Endothelial cell of umbilical vein (primary cell): ENCODE results near the gene WDR41. TPM values are rescaled to one million over a fixed set of nuclear protein-coding genes. Genes with fewer than 3 reads are reported as not detected.

Source experiments
- BruUV-seq: library from RNA; stranded (reverse); fragments of 400-500 nt; replicated peaks from 2 replicates; lab custom pipeline; 2021; lab: Mats Ljungman, UMichigan
- CTCF ChIA-PET: fragments of 300-600, 350-600 bp; sonication (Branson Sonifier 250); formaldehyde crosslinking; loops from one replicate; lab custom pipeline; 2021; ENCODE audit warnings: antibody characterized with exemption, inconsistent platforms; lab: Charles Lee
- POLR2A ChIA-PET: fragments of 300-600, 350-600 bp; sonication (Branson Sonifier 250); formaldehyde crosslinking; loops from one replicate; lab custom pipeline; 2021; ENCODE audit warnings: antibody characterized with exemption, inconsistent platforms; lab: Charles Lee
- DNase-seq: peaks from one replicate; pipeline ENCODE4 v3.0.0-alpha.2; 2011; ENCODE audit warnings: low read depth, low spot score
- FAIRE-seq: peaks from 2 replicates; lab custom pipeline; 2011; peaks lifted over from hg19 to GRCh38; lab: Jason Lieb, UNC
- H2AFZ ChIP-seq: 2 replicates; pipeline ENCODE4 v1.6.0; 2012; ENCODE audit warnings: low read depth, low read length, control low read depth, inconsistent platforms
- H3K27ac ChIP-seq: 2 replicates; pipeline ENCODE4 v1.5.1; 2011; ENCODE audit warnings: low read depth, mild to moderate bottlenecking, control low read depth, low read length, moderate library complexity; ENCODE audit not compliant: insufficient read depth
- H3K27me3 ChIP-seq, 2 experiments: 2 replicates each; pipeline versions ENCODE4 v1.6.0 to v1.6.1; 2011; ENCODE audit warnings: low read length in 2 of 2, mixed read lengths in 1 of 2; ENCODE audit not compliant: control insufficient read depth in 2 of 2, insufficient read depth in 2 of 2
- H3K36me3 ChIP-seq, 2 experiments: 2 replicates in 1 of 2; 3 replicates in 1 of 2; pipeline ENCODE4 v1.5.1; 2011; ENCODE audit warnings: low read length in 2 of 2, mild to moderate bottlenecking in 1 of 2, moderate library complexity in 1 of 2; ENCODE audit not compliant: control insufficient read depth in 2 of 2, insufficient read depth in 2 of 2; ENCODE audit errors: extremely low read depth in 1 of 2
- H3K4me1 ChIP-seq: 3 replicates; pipeline ENCODE4 v1.5.1; 2011; ENCODE audit warnings: mild to moderate bottlenecking, low read length; ENCODE audit not compliant: control insufficient read depth, insufficient read depth; ENCODE audit errors: extremely low read depth
- H3K4me2 ChIP-seq: 2 replicates; pipeline ENCODE4 v1.6.1; 2011; ENCODE audit warnings: low read length, control low read depth, mixed read lengths; ENCODE audit not compliant: insufficient read depth
- H3K4me3 ChIP-seq, 3 experiments: fragments of 200-600 bp in 1 of 3; sonication (generic), shearing (Covaris generic) in 1 of 3; replicated peaks in 1 of 3; 2 replicates each; pipeline ENCODE4 v1.5.1; 2011 to 2016; ENCODE audit warnings: control low read depth in 3 of 3, low read length in 3 of 3, mild to moderate bottlenecking in 2 of 3, inconsistent platforms in 1 of 3, low read depth in 1 of 3, moderate library complexity in 1 of 3; ENCODE audit not compliant: insufficient read depth in 1 of 3
- H3K79me2 ChIP-seq: 2 replicates; pipeline ENCODE4 v1.6.0; 2012; ENCODE audit warnings: low read length, inconsistent platforms; ENCODE audit not compliant: control insufficient read depth, insufficient read depth
- H3K9ac ChIP-seq: replicated peaks from 2 replicates; pipeline ENCODE3; 2011; ENCODE audit warnings: low read length, control low read depth; ENCODE audit not compliant: insufficient read depth; ENCODE audit errors: extremely low read depth
- H3K9me1 ChIP-seq: replicated peaks from 3 replicates; pipeline ENCODE4 v1.6.0; 2011; ENCODE audit warnings: mild to moderate bottlenecking, low read length; ENCODE audit not compliant: control insufficient read depth, insufficient read depth; ENCODE audit errors: extremely low read depth
- H3K9me3 ChIP-seq: replicated peaks from 2 replicates; pipeline ENCODE4 v1.5.1; 2012; ENCODE audit warnings: low read length, inconsistent platforms; ENCODE audit not compliant: control insufficient read depth, insufficient read depth
- H4K20me1 ChIP-seq: replicated peaks from 2 replicates; pipeline ENCODE3; 2011; ENCODE audit warnings: mild to moderate bottlenecking, low read length; ENCODE audit not compliant: control insufficient read depth, insufficient read depth; ENCODE audit errors: extremely low read depth
- EZH2 ChIP-seq: IDR thresholded peaks from 2 replicates; pipeline ENCODE4 v1.6.1; 2012; ENCODE audit warnings: borderline replicate concordance, low read depth, mild to moderate bottlenecking, moderate library complexity, low read length, inconsistent platforms; ENCODE audit not compliant: severe bottlenecking
- FOS ChIP-seq: IDR thresholded peaks from 2 replicates; pipeline ENCODE4 v1.6.1; 2011; ENCODE audit warnings: mild to moderate bottlenecking, low read length, moderate library complexity, borderline replicate concordance; ENCODE audit not compliant: insufficient read depth
- GATA2 ChIP-seq: IDR thresholded peaks from 2 replicates; pipeline ENCODE4 v1.7.0; 2011; ENCODE audit warnings: low read depth, mild to moderate bottlenecking, moderate library complexity, mixed read lengths, low read length; ENCODE audit not compliant: insufficient read length, insufficient read depth
- JUN ChIP-seq: IDR thresholded peaks from 2 replicates; pipeline ENCODE4 v1.6.1; 2011; ENCODE audit warnings: borderline replicate concordance, low read depth; ENCODE audit not compliant: insufficient read length, insufficient read depth
- MYC ChIP-seq: IDR thresholded peaks from one replicate; pipeline ENCODE4 v1.6.1; 2011; ENCODE audit warnings: mild to moderate bottlenecking, low read depth, low read length
- POLR2A ChIP-seq: IDR thresholded peaks from 2 replicates; pipeline ENCODE4 v1.6.1; 2012; ENCODE audit warnings: low read depth, mild to moderate bottlenecking, control low read depth, low read length
- POLR2AphosphoS5 ChIP-seq: IDR thresholded peaks from 2 replicates; pipeline ENCODE4 v1.6.1; 2012; ENCODE audit warnings: low read depth, mild to moderate bottlenecking, control low read depth, low read length, moderate library complexity; ENCODE audit not compliant: insufficient read depth
- dilution Hi-C: fragments of 300-500 bp; cut with MboI; formaldehyde crosslinking; loops from one replicate; pipeline ENCODE4 v1.15.0; 2019; ENCODE audit warnings: low sequenced_read_pairs; ENCODE audit not compliant: extremely low pct_ligation_motif_present
- intact Hi-C: fragments of 100-400 bp; cut with micrococcal nuclease; formaldehyde crosslinking; loops from one replicate; pipeline ENCODE4 v1.10.0; 2022
- polyA plus RNA-seq, 4 experiments: library from polyadenylated mRNA; depleted of rRNA in 3 of 4; stranded (reverse) in 3 of 4; unstranded in 1 of 4; fragments of >200 nt; gene quantifications; 2 replicates each; pipeline versions ENCODE4 v1.2.1 to v1.2.3, GENCODE V29; 2011 to 2012; ENCODE audit warnings: missing spikeins in 1 of 4
- total RNA-seq: library from RNA; stranded (reverse); gene quantifications from 2 replicates; pipeline ENCODE4 v1.2.3, GENCODE V29; 2021
- TF ChIP-seq, protein P1 (sequence below), 2 donors: IDR thresholded peaks; 1 replicate in 1 of 2; 2 replicates in 1 of 2; pipeline ENCODE4 v1.5.1; 2011; ENCODE audit warnings: low read length in 2 of 2, mild to moderate bottlenecking in 2 of 2, moderate library complexity in 2 of 2, control low read depth in 1 of 2, inconsistent platforms in 1 of 2, low read depth in 1 of 2; ENCODE audit not compliant: insufficient read depth in 1 of 2; ENCODE audit errors: extremely low read depth in 1 of 2
- TF ChIP-seq, protein P2 (sequence below): IDR thresholded peaks from 2 replicates; pipeline ENCODE4 v1.6.1; 2011; ENCODE audit not compliant: insufficient read depth, insufficient read length

WDR41 gene
- total and polyA plus RNA-seq, 2 donors (not counting 3 experiments of a cell fraction or from before 2014, with no cell fraction given): 10.2 to 33.6 TPM

- Histone ChIP-seq H3K4me3 (no peak overlapping the region), H3K79me2 (no peaks in the 10 kb centered on the region), H2AFZ (no peak overlapping the region), H3K9me3 (no peaks in the 10 kb centered on the region), H3K9me1 (no peaks in the 10 kb centered on the region), H3K36me3 (no peaks in the 10 kb centered on the region), H3K27me3 (peaks cover 12 to 25% of the 10 kb centered on the region in 2 experiments), H3K4me2 (no peak overlapping the region), H3K4me1 (no peaks in the 10 kb centered on the region), H4K20me1 (no peaks in the 10 kb centered on the region), H3K9ac (no peak overlapping the region), H3K27ac (no peak overlapping the region)
- DNase-seq: no peak
- BruUV-seq: no TSS peak
- dilution Hi-C loops: no loop called here
- CTCF ChIA-PET: no interaction called here
- POLR2A ChIA-PET: no interaction called here
- FAIRE-seq: no peak
- TF ChIP-seq POLR2A (no peak), GATA2 (no peak), JUN (no peak)
- TF ChIP-seq, protein P1, sequence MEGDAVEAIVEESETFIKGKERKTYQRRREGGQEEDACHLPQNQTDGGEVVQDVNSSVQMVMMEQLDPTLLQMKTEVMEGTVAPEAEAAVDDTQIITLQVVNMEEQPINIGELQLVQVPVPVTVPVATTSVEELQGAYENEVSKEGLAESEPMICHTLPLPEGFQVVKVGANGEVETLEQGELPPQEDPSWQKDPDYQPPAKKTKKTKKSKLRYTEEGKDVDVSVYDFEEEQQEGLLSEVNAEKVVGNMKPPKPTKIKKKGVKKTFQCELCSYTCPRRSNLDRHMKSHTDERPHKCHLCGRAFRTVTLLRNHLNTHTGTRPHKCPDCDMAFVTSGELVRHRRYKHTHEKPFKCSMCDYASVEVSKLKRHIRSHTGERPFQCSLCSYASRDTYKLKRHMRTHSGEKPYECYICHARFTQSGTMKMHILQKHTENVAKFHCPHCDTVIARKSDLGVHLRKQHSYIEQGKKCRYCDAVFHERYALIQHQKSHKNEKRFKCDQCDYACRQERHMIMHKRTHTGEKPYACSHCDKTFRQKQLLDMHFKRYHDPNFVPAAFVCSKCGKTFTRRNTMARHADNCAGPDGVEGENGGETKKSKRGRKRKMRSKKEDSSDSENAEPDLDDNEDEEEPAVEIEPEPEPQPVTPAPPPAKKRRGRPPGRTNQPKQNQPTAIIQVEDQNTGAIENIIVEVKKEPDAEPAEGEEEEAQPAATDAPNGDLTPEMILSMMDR (IDR thresholded peaks at IDR 0.05; ENCODE audit: extremely low read depth in 1 of 2, insufficient read depth in 1 of 2, low read depth in 1 of 2, low read length in 2 of 2): no peak
- intact Hi-C loops: no loop called here
Measured at GRCh38 chr5:77499973-77500372, 7.9 kb upstream of the WDR41 start.

GRCh38 chr5:77499441-77499840, 7.3 kb upstream of the WDR41 start:
- H3K4me2 ChIP-seq: no peak overlapping the region
- dilution Hi-C loops (no loop called here), intact Hi-C loops (no loop called here)
- TF ChIP-seq, protein P1 (IDR thresholded peaks at IDR 0.05; ENCODE audit: extremely low read depth in 1 of 2, insufficient read depth in 1 of 2, low read depth in 1 of 2, low read length in 2 of 2): no peak
- no peak for TF ChIP-seq GATA2
- TF ChIP-seq FOS: no peak
- TF ChIP-seq, protein P2, sequence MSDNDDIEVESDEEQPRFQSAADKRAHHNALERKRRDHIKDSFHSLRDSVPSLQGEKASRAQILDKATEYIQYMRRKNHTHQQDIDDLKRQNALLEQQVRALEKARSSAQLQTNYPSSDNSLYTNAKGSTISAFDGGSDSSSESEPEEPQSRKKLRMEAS: no peak
- no peak for TF ChIP-seq POLR2A
- TF ChIP-seq EZH2: no peak
- TF ChIP-seq POLR2AphosphoS5: no peak
- no peak for TF ChIP-seq JUN
- no peak for TF ChIP-seq MYC
- H3K4me1 ChIP-seq: no peaks in the 10 kb centered on the region
- DNase-seq (no peak), FAIRE-seq (no peak)
- no peaks in the 10 kb centered on the region for H3K9me3 ChIP-seq
- no TSS peak for BruUV-seq
- peaks cover 12 to 30% of the 10 kb centered on the region in 2 experiments for H3K27me3 ChIP-seq
- no peaks in the 10 kb centered on the region for H4K20me1 ChIP-seq
- CTCF ChIA-PET: no interaction called here
- H3K79me2 ChIP-seq: no peaks in the 10 kb centered on the region
- H3K9ac ChIP-seq: no peak overlapping the region
- no peak overlapping the region for H3K4me3 ChIP-seq
- POLR2A ChIA-PET: no interaction called here
- no peaks in the 10 kb centered on the region for H3K36me3 ChIP-seq
- H3K27ac ChIP-seq: no peak overlapping the region
- H3K9me1 ChIP-seq: no peaks in the 10 kb centered on the region
- H2AFZ ChIP-seq: no peak overlapping the region
